Measurements from ENCODE around the gene BABAM2. TPM values are rescaled to one million over a fixed set of nuclear protein-coding genes. Genes with fewer than 3 reads are reported as not detected.

The BABAM2 gene
- polyA plus RNA-seq, 3 donors, result 11.1 to 23.9 (median 20.6) TPM

DNA sequence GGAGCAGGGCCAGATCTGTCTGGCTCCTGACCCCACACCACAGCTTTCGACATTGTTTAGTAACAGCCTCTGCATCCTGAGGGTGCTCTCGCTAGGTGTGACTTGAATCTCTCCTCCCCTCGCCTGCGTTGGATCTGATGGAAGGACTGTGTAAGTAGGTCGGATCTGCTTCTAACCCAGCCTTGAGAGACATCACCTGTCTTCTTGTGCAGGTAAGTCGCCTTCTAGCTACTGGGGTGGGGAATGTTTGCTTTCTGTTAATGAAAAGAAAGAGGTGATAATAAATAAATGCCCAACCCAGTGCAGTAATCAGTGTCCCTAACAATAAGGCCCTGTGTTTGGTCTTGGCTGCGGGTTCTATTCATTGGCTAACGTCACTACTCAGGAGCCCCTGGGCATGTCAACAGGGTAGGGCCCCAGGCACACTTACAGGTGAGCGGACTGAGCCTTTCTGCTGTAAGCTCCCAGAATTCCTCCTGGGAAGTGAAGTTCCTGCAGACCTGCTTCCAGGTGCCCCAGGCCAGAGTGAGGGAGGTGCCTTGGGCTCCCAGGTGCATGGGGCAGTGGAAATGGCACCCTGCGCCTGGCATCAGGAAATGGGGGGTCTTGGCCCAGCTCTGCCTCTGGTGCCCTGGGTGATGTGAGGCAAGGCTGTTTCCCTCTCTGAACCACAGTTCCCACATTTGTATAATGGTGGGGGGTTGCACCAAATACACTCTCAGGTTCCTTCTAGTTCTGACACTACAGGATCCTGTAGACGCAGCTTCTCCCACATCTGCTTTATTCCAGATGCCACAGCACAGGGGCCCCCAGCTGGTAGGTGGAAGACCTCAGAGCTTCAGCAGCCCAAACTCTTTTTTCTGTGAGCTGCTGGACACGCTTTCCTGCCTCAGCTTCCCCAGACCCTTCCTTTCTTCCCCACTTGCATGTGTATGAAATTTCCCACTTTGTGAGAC lies 491.0 kb downstream of the BABAM2 start:
- 82% methylated on average over 12 of the region's 12 CpGs for WGBS, 3 donors
- H3K27ac ChIP-seq (ENCODE audit: low read depth, low read length), result no peak overlapping the region

DNA sequence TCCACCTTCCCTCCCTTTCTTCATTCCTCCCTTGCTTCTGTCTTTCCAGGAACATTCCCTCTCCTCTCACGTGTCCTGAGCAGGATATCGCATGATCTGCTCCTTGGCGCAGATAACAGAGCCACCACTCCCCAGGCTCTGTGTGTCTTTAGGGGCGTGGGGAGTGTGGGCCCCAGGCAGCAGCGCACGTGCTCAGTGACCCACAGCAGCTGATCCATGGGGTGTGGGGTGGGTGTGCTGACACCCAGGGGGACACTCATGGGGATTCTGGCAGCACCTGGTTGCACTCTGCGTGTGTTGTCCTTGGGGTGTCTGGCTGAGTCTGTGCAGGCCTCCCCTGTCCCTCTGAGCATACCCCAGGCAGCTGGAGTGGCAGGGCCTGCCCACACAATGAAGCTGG lies 492.2 kb downstream of the BABAM2 start:
- 82 to 90% (median 86%) methylated on average over 7 of the region's 7 CpGs for WGBS, 3 donors
- no peak overlapping the region for H3K27ac ChIP-seq (ENCODE audit: low read depth, low read length)

DNA sequence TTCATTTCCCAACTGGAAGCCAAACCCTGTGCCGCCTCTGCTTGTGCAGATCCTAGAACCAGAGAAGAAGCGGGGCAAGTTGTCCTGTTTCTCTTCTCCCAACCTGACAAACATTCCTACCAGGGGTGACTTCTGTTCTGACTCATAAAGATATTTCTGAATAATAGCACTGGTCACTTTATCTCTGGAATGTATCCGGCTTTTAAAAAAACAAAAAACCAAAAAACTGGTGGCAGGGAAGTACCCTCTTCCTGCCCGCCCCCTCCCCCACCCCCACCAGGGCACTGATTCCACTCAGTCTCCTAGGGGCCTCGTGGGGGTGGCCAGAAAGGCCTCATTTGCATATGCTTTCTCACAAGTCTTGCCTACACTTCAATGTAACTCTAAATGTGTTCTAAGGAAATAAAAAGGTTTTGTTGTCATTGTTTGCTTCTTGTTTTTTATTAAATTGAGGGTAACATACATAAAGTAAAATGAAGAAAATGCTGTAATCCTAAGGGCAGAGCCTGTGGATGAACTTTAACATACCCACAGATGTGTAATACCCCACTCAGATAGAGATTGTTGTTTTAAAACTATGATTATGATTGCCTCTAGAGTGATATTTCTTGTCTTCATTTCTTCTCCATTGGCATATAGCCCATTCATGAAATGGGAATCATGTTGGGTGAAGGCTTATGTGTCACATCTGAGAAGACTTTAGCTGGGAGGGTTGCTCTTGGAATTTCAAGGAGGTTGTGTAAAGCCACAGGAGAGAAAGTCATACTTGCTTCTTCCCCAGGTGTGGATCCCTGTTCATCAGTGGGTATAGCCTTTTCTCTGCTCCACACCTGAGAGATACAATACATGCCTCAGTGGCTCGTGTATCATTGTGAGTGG lies 496.8 kb downstream of the BABAM2 start:
- H3K27ac ChIP-seq (ENCODE audit: low read depth, low read length), result no peak overlapping the region
- 65 to 69% (median 66%) methylated on average over 6 of the region's 6 CpGs for WGBS, 3 donors

Other genes with a start within 250 kb of the BABAM2 start
- gene SUPT7L, start 227.1 kb upstream of the BABAM2 start, polyA plus RNA-seq, result 10 to 100 TPM; 11.3 to 22.9 (median 17.5) TPM
- gene SLC4A1AP, start 226.8 kb upstream of the BABAM2 start, polyA plus RNA-seq, result 10 to 100 TPM in 2 of 3 donors, 1 to 10 TPM in 1; 7.0 to 14.6 (median 13.8) TPM
- 100 to 1,000 TPM in 2 of 3 donors, 10 to 100 TPM in 1; 86.4 to 196 (median 169) TPM for gene MRPL33, start 119.0 kb upstream of the BABAM2 start, polyA plus RNA-seq
- 10 to 100 TPM in 1 of 3 donors, 1 to 10 TPM in 2; 2.8 to 19.8 (median 9.4) TPM for gene RBKS, start 342 bp upstream of the BABAM2 start, polyA plus RNA-seq

Measured in adipose tissue (tissue), 3 donors.